ENCODE measurements around the gene OSGEP.

Gene OSGEP

GRCh38 chr14:20454516-20455354 is at the start of gene OSGEP, which contains the start of gene APEX1:
TSS of gene OSGEP (minus strand) at chr14:20454812. CDS start at chr14:20454683, 129 bp downstream.
TSS of gene APEX1 (plus strand) at chr14:20455226. CDS start at chr14:20455646, 420 bp downstream.
- peak; percentile 99 for DNase-seq

- DNase-seq, result no peak
These were observed 49.3 kb upstream of the OSGEP start for GRCh38 chr14:20503898-20504297.

GRCh38 chr14:20501346-20501745 is 46.7 kb upstream of the OSGEP start:
- DNase-seq, result no peak

GRCh38 chr14:20499881-20500280 is 45.3 kb upstream of the OSGEP start:
- no peak for DNase-seq

GRCh38 chr14:20499108-20499507 is 44.5 kb upstream of the OSGEP start:
- no peak for DNase-seq

GRCh38 chr14:20498622-20499021 is 44.0 kb upstream of the OSGEP start:
- DNase-seq, result no peak

- no peak for DNase-seq
These were observed 40.5 kb upstream of the OSGEP start for GRCh38 chr14:20494935-20495766.

GRCh38 chr14:20493634-20494033 is 39.0 kb upstream of the OSGEP start:
- no peak for DNase-seq

GRCh38 chr14:20492486-20492885 is 37.9 kb upstream of the OSGEP start:
- DNase-seq, result no peak

- DNase-seq, result no peak
These were observed 36.0 kb upstream of the OSGEP start for GRCh38 chr14:20490563-20490962.

GRCh38 chr14:20489093-20489994 is 34.7 kb upstream of the OSGEP start:
- DNase-seq, result no peak

GRCh38 chr14:20487396-20487725 is 32.7 kb upstream of the OSGEP start:
- DNase-seq, result no peak

GRCh38 chr14:20486684-20487395 is 32.2 kb upstream of the OSGEP start:
- no peak for DNase-seq

- no peak for DNase-seq
These were observed 31.3 kb upstream of the OSGEP start for GRCh38 chr14:20485900-20486299.

GRCh38 chr14:20482382-20482781 is 27.8 kb upstream of the OSGEP start:
- no peak for DNase-seq

GRCh38 chr14:20478894-20479293 is 24.3 kb upstream of the OSGEP start:
- DNase-seq, result no peak

GRCh38 chr14:20477211-20477876 is 22.7 kb upstream of the OSGEP start:
- peak; percentile 69 for DNase-seq

- no peak for DNase-seq
These were observed 22.2 kb upstream of the OSGEP start for GRCh38 chr14:20476776-20477175.

- no peak for DNase-seq
These were observed 18.0 kb upstream of the OSGEP start for GRCh38 chr14:20472536-20473169.

GRCh38 chr14:20470603-20470901 is 15.9 kb upstream of the OSGEP start:
- no peak for DNase-seq

- peak; percentile 83 for DNase-seq
These were observed 15.4 kb upstream of the OSGEP start for GRCh38 chr14:20469890-20470602.

Measured in activated effector memory CD4-positive, alpha-beta T cell treated with anti-CD3 and anti-CD28 coated beads, Interleukin-2, amount 50 U/mL, for 16 hours (primary cell).